Smooth muscle cell (in vitro differentiated cells): ENCODE results near the gene RASAL2. TPM values are rescaled to one million over a fixed set of nuclear protein-coding genes. Genes with fewer than 3 reads are reported as not detected.

Experiments
- DNase-seq: peaks from one replicate; lab custom pipeline; 2025; ENCODE audit not compliant: unreplicated experiment; lab: John Stamatoyannopoulos, UW
- H2AFZ ChIP-seq: fragments of 200-600 bp; sonication (generic); 2 replicates; pipeline ENCODE4 v1.6.0; 2016; ENCODE audit warnings: antibody characterized with exemption, low read depth, mild to moderate bottlenecking
- H3F3A ChIP-seq: fragments of 200-600 bp; sonication (generic); 2 replicates; pipeline ENCODE4 v1.6.0; 2017; ENCODE audit warnings: antibody characterized with exemption, low read depth
- H3K27ac ChIP-seq: fragments of 200-600 bp; sonication (generic); 2 replicates; pipeline ENCODE4 v1.5.1; 2016; ENCODE audit warnings: low read depth, mild to moderate bottlenecking
- H3K27me3 ChIP-seq: fragments of 200-600 bp; sonication (generic); 2 replicates; pipeline ENCODE4 v1.6.1; 2016; ENCODE audit warnings: low read depth, mild to moderate bottlenecking
- H3K36me3 ChIP-seq: fragments of 200-600 bp; sonication (generic); 2 replicates; pipeline ENCODE4 v1.5.1; 2016; ENCODE audit warnings: low read depth
- H3K4me1 ChIP-seq: fragments of 200-600 bp; sonication (generic); 2 replicates; pipeline ENCODE4 v1.5.1; 2016; ENCODE audit warnings: low read depth
- H3K4me2 ChIP-seq: fragments of 200-600 bp; sonication (generic); 2 replicates; pipeline ENCODE4 v1.6.0; 2016; ENCODE audit warnings: mild to moderate bottlenecking
- H3K4me3 ChIP-seq: fragments of 200-600 bp; sonication (generic); 2 replicates; pipeline ENCODE4 v1.5.1; 2016; ENCODE audit warnings: mild to moderate bottlenecking
- H3K79me2 ChIP-seq: fragments of 200-600 bp; sonication (generic); 2 replicates; pipeline ENCODE4 v1.6.0; 2016; ENCODE audit warnings: low read depth, mild to moderate bottlenecking
- H3K9ac ChIP-seq: fragments of 200-600 bp; sonication (generic); 2 replicates; pipeline ENCODE4 v1.6.0; 2016; ENCODE audit warnings: low read depth
- H3K9me3 ChIP-seq: fragments of 200-600 bp; sonication (generic); replicated peaks from 2 replicates; pipeline ENCODE4 v1.5.1; 2016; ENCODE audit warnings: low read depth
- H4K20me1 ChIP-seq: fragments of 200-600 bp; sonication (generic); 2 replicates; pipeline ENCODE4 v1.6.0; 2016; ENCODE audit warnings: low read depth
- WGBS: methylation state at CpG from one replicate; pipeline ENCODE4 v1.1.7; 2016; ENCODE audit warnings: low lambda C conversion rate; 5-methylcytosine and 5-hydroxymethylcytosine counted together
- polyA plus RNA-seq: library from polyadenylated mRNA; unstranded; fragments of >200 nt; fragmentation: Nextera tagmentation; extraction: Ambion mirVana; gene quantifications from 2 replicates; pipeline ENCODE4 v1.2.1, GENCODE V29; 2016
- total RNA-seq: library from RNA; depleted of rRNA; stranded (reverse); fragments of >200 nt; gene quantifications from 2 replicates; pipeline ENCODE4 v1.2.3, GENCODE V29; 2014
- TF ChIP-seq, protein P1 (sequence below): fragments of 200-600 bp; sonication (generic); IDR thresholded peaks from 2 replicates; pipeline ENCODE4 v1.5.1; 2017; ENCODE audit warnings: borderline replicate concordance, mild to moderate bottlenecking, antibody characterized with exemption; ENCODE audit not compliant: insufficient read depth, poor library complexity, severe bottlenecking

The RASAL2 gene
- total and polyA plus RNA-seq, 2 experiments from 2014 or later: 4.3 to 17.6 TPM

DNA sequence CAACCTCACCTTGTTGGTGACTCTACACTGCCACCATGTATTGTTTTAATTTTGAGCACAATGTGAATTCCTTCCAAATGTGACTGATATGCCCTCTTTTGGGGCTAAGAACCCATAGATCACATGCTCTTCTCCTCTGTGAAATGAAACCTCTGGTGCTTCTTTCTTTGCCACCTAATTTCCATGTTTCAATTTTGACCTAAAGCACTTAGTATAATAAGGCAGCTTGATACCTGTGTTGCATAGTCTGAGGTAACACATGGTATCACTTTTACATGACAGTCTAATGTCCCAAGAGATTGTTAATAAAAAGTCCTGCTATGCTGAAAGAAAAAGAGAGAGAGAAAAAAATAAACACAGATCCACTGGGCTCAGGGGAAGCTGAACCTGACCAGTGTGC, 378.6 kb downstream of the RASAL2 start:
- Histone ChIP-seq H3K9me3 (no peaks in the 10 kb centered on the region), H3K4me1 (no peaks in the 10 kb centered on the region), H4K20me1 (no peaks in the 10 kb centered on the region), H3K4me3 (no peak overlapping the region), H3F3A (no peaks in the 10 kb centered on the region), H3K9ac (no peak overlapping the region), H2AFZ (no peak overlapping the region), H3K36me3 (peaks cover 11% of the 10 kb centered on the region), H3K27me3 (no peaks in the 10 kb centered on the region), H3K27ac (no peak overlapping the region), H3K79me2 (no peaks in the 10 kb centered on the region), H3K4me2 (no peak overlapping the region)
- no peak for DNase-seq
- TF ChIP-seq, protein P1, sequence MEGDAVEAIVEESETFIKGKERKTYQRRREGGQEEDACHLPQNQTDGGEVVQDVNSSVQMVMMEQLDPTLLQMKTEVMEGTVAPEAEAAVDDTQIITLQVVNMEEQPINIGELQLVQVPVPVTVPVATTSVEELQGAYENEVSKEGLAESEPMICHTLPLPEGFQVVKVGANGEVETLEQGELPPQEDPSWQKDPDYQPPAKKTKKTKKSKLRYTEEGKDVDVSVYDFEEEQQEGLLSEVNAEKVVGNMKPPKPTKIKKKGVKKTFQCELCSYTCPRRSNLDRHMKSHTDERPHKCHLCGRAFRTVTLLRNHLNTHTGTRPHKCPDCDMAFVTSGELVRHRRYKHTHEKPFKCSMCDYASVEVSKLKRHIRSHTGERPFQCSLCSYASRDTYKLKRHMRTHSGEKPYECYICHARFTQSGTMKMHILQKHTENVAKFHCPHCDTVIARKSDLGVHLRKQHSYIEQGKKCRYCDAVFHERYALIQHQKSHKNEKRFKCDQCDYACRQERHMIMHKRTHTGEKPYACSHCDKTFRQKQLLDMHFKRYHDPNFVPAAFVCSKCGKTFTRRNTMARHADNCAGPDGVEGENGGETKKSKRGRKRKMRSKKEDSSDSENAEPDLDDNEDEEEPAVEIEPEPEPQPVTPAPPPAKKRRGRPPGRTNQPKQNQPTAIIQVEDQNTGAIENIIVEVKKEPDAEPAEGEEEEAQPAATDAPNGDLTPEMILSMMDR: no peak

GRCh38 chr1:178477373-178477772, 383.5 kb downstream of the RASAL2 start:
- H3F3A ChIP-seq: no peaks in the 10 kb centered on the region
- no peak overlapping the region for H3K4me2 ChIP-seq
- no peaks in the 10 kb centered on the region for H3K4me1 ChIP-seq
- H4K20me1 ChIP-seq: no peaks in the 10 kb centered on the region
- no peak overlapping the region for H3K4me3 ChIP-seq
- no peak overlapping the region for H3K27ac ChIP-seq
- no peaks in the 10 kb centered on the region for H3K27me3 ChIP-seq
- no peak for DNase-seq
- H3K9ac ChIP-seq: no peak overlapping the region
- no peaks in the 10 kb centered on the region for H3K79me2 ChIP-seq
- no peak overlapping the region for H2AFZ ChIP-seq
- 85% methylated on average over 4 of the region's 4 CpGs for WGBS
- H3K36me3 ChIP-seq: peaks cover 8% of the 10 kb centered on the region
- TF ChIP-seq, protein P1: no peak
- no peaks in the 10 kb centered on the region for H3K9me3 ChIP-seq

- H3K27ac ChIP-seq: no peak overlapping the region
- H3K36me3 ChIP-seq: peaks cover 8% of the 10 kb centered on the region
- no peaks in the 10 kb centered on the region for H3K27me3 ChIP-seq
- WGBS: 88% methylated on average over 1 of the region's 1 CpG
- no peaks in the 10 kb centered on the region for H3F3A ChIP-seq
- no peaks in the 10 kb centered on the region for H3K9me3 ChIP-seq
- no peak overlapping the region for H3K4me3 ChIP-seq
- no peaks in the 10 kb centered on the region for H3K4me1 ChIP-seq
- no peak for DNase-seq
- TF ChIP-seq, protein P1: no peak
- H3K9ac ChIP-seq: no peak overlapping the region
- H4K20me1 ChIP-seq: no peaks in the 10 kb centered on the region
- no peak overlapping the region for H3K4me2 ChIP-seq
- no peak overlapping the region for H2AFZ ChIP-seq
- no peaks in the 10 kb centered on the region for H3K79me2 ChIP-seq
Observed at GRCh38 chr1:178477841-178478240, 383.9 kb downstream of the RASAL2 start.

GRCh38 chr1:178483251-178483957, 389.5 kb downstream of the RASAL2 start:
- H3K4me3 ChIP-seq: no peak overlapping the region
- H3K79me2 ChIP-seq: no peaks in the 10 kb centered on the region
- no peak overlapping the region for H3K4me2 ChIP-seq
- no peaks in the 10 kb centered on the region for H3F3A ChIP-seq
- no peak overlapping the region for H3K27ac ChIP-seq
- H4K20me1 ChIP-seq: no peaks in the 10 kb centered on the region
- TF ChIP-seq, protein P1: no peak
- H3K4me1 ChIP-seq: no peaks in the 10 kb centered on the region
- H2AFZ ChIP-seq: no peak overlapping the region
- no peak for DNase-seq
- 96% methylated on average over 5 of the region's 5 CpGs for WGBS
- no peak overlapping the region for H3K9ac ChIP-seq
- H3K36me3 ChIP-seq: no peaks in the 10 kb centered on the region
- no peaks in the 10 kb centered on the region for H3K27me3 ChIP-seq
- H3K9me3 ChIP-seq: no peaks in the 10 kb centered on the region
